Urinary bladder (tissue), 4 donors: Measurements from ENCODE around the gene ITFG1. TPM values are rescaled to one million over a fixed set of nuclear protein-coding genes. Genes with fewer than 3 reads are reported as not detected.
"Not testable (repeated sequence)": the region's sequence is repeated elsewhere in the genome, so short reads cannot be mapped to it uniquely, and the experiment has no call there.

Source experiments
- DNase-seq: peaks from one replicate; pipeline ENCODE4 v3.0.0-alpha.2; 2015; ENCODE audit errors: extremely low spot score
- H3K27ac ChIP-seq: one replicate; pipeline ENCODE4 v1.5.1; 2013; ENCODE audit warnings: low read depth, mild to moderate bottlenecking, moderate library complexity
- H3K36me3 ChIP-seq: one replicate; pipeline ENCODE4 v1.6.1; 2013; ENCODE audit warnings: mild to moderate bottlenecking, moderate library complexity; ENCODE audit not compliant: insufficient read depth
- H3K4me1 ChIP-seq: one replicate; pipeline ENCODE4 v1.6.1; 2013; ENCODE audit warnings: mild to moderate bottlenecking, moderate library complexity; ENCODE audit not compliant: insufficient read depth
- H3K4me3 ChIP-seq: one replicate; pipeline ENCODE4 v1.5.1; 2013; ENCODE audit warnings: low read depth, low read length
- WGBS: extraction: QIAGEN DNeasy Blood & Tissue Kit; methylation state at CpG from one replicate; pipeline ENCODE4 v1.1.7; 2013; 5-methylcytosine and 5-hydroxymethylcytosine counted together
- polyA plus RNA-seq: library from polyadenylated mRNA; stranded (reverse); fragments of 200-250 nt; gene quantifications from one replicate; pipeline ENCODE4 v1.2.3, GENCODE V29; 2013
- total RNA-seq: library from RNA; depleted of rRNA; stranded (reverse); fragments of >200 nt; gene quantifications from one replicate; pipeline ENCODE4 v1.2.3, GENCODE V29; 2014
- donor health status: healthy with polysubstance abuse.
- donor health status: healthy.

Gene ITFG1
- total and polyA plus RNA-seq, 2 donors, result 44.9 to 125 TPM

DNA sequence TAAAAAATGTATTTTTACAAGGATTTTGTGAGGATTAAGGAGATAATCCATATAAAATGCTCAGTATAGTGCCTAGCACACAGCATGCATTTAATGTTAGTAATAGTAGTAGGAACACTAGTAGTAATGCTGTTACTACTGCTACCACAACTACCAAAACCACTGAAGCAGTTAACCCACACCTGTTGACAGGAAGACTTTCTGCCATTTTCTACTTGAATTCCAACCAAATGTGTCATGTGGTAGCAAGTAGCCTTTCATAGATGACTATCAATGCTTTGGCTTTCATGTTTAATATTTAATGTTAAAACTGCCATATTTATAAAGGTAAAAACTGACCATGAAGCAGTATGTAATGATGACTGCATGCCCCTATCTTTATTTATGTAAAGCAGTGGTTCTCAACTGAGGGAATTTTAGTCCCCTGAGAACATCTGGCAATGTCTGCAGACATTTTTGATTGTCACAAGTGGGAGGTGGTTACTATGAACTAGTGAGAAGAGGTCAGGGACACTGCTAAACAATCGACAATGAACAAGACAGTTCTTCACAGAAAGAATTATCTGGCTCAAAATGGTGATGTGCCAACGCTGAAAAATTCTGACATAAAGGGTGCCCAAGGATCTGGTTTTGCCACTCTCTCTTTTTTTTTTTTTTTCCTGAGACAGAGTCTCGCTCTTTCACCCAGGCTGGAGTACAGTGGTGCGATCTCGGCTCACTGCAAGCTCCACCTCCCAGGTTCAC lies 89.4 kb downstream of the ITFG1 start:
- 97% methylated on average over 5 of the region's 5 CpGs for WGBS
- Histone ChIP-seq H3K4me1 (no peaks in the 10 kb centered on the region), H3K4me3 (no peak overlapping the region), H3K36me3 (no peaks in the 10 kb centered on the region), H3K27ac (no peak overlapping the region)
- DNase-seq, result no peak

DNA sequence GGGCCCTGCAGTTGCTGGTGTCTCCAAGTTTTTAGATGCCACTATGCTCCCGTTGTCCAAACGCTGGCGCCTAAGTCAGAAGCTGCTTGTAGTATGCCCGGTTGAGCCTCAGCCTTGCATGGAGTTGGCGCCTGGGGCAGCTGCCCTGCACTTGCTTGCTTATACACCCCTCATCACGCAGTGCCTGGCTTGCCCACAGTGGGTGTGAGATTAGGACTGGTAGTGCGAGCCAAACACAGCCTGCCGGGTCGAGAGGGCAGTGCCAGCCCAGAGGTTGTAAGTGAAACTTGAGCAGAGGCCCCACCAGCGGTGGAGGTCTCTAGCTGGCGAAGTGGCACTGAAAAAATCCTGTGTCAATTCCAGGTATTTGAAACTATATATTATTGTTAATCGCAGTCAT lies 90.3 kb downstream of the ITFG1 start:
- Histone ChIP-seq H3K27ac (no peak overlapping the region), H3K4me1 (no peaks in the 10 kb centered on the region), H3K4me3 (no peak overlapping the region), H3K36me3 (no peaks in the 10 kb centered on the region)
- WGBS, result 94% methylated on average over 12 of the region's 12 CpGs
- DNase-seq, result no peak

- WGBS, result 65% methylated on average over 2 of the region's 2 CpGs
- no peak for DNase-seq
- H3K27ac ChIP-seq, result no peak overlapping the region
- H3K36me3 ChIP-seq, result no peaks in the 10 kb centered on the region
- no peaks in the 10 kb centered on the region for H3K4me1 ChIP-seq
- no peak overlapping the region for H3K4me3 ChIP-seq
These were observed 94.6 kb downstream of the ITFG1 start for GRCh38 chr16:47366228-47366627.

DNA sequence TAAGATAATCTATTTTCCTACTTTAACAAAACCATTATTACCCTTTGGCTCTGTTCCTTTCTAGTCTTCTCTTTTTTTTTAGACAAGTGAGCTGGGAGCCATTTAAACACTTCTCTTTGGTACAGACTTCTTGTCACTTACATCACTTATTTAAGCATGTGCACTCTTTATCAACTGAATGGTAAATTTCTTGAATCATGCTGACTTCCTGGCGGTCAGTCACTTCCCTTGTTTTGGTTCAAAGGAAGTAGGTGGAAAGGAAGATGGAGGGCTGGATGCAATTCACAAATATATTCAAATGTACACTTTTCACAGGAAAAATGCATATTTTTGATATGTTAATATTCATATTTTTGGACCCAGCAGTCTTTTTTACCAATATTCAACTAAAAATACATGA lies 97.1 kb downstream of the ITFG1 start:
- Histone ChIP-seq H3K4me1 (no peaks in the 10 kb centered on the region), H3K36me3 (no peaks in the 10 kb centered on the region), H3K4me3 (no peak overlapping the region), H3K27ac (no peak overlapping the region)
- WGBS, result 95% methylated on average over 1 of the region's 1 CpG
- no peak for DNase-seq

GRCh38 chr16:47359478-47359877 lies 101.4 kb downstream of the ITFG1 start:
- no peak for DNase-seq
- WGBS, result 81% methylated on average over 2 of the region's 2 CpGs
- no peak overlapping the region for H3K27ac ChIP-seq
- H3K36me3 ChIP-seq, result no peaks in the 10 kb centered on the region
- no peaks in the 10 kb centered on the region for H3K4me1 ChIP-seq
- no peak overlapping the region for H3K4me3 ChIP-seq

DNA sequence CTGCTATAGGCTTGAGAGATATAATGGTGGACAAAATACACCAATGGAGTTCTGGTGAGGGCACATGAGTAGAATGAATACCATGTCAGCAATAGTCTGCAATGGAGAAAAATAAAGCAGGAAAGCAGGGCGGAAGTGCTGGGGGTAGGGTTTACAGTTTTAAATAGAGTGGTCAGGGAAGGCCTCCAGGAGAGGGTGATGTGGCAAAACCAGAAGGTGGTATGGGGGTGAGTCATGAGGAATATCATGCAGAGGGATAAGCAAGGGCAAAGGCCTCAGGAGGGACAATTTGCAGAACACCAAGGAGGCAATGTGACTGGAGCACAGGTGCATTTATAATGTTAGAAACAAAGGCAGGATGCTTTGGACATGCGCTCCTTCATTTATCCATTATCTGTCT lies 102.0 kb downstream of the ITFG1 start:
- Histone ChIP-seq H3K36me3 (no peaks in the 10 kb centered on the region), H3K4me3 (no peak overlapping the region), H3K27ac (no peak overlapping the region), H3K4me1 (no peaks in the 10 kb centered on the region)
- 94% methylated on average over 2 of the region's 2 CpGs for WGBS
- DNase-seq, result no peak

DNA sequence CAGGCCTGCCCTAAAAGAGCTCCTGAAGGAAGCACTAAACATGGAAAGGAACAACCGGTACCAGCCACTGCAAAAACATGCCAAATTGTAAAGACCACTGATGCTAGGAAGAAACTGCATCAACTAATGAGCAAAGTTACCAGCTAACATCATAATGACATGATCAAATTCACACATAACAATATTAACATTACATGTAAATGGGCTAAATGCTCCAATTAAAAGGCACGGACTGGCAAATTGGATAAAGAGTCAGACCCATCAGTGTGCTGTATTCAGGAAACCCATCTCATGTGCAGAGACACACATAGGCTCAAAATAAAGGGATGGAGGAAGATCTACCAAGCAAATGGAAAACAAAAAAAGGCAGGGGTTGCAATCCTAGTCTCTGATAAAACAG lies 111.8 kb downstream of the ITFG1 start:
- H3K4me1 ChIP-seq, DNase-seq, H3K27ac ChIP-seq, H3K36me3 ChIP-seq, H3K4me3 ChIP-seq: not testable (repeated sequence)
- 99% methylated on average over 2 of the region's 2 CpGs for WGBS

DNA sequence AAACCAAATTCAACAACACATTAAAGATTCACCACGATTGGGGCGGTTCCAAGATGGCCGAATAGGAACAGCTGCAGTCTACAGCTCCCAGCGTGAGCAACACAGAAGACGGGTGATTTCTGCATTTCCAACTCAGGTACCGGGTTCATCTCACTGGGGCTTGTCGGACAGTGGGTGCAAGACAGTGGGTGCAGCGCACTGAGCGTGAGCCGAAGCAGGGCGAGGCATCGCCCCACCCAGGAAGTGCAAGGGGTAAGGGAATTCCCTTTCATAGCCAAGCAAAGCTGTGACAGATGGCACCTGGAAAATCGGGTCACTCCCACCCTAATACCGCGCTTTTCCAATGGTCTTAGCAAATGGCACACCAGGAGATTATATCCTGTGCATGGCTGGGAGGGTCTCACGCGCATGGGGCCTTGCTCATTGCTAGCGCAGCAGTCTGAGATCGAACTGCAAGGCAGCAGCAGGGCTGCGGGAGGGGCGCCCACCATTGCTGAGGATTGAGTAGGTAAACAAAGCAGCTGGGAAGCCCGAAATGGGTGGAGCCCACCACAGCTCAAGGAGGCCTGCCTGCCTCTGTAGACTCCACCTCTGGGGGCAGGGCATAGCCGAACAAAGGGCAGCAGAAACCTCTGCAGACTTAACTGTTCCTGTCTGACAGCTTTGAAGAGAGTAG lies 113.7 kb downstream of the ITFG1 start:
- DNase-seq, H3K4me3 ChIP-seq, H3K36me3 ChIP-seq, H3K4me1 ChIP-seq, H3K27ac ChIP-seq: not testable (repeated sequence)
- WGBS, result 99% methylated on average over 23 of the region's 23 CpGs

- no peak overlapping the region for H3K27ac ChIP-seq
- WGBS, result 81% methylated on average over 2 of the region's 2 CpGs
These were observed 118.8 kb downstream of the ITFG1 start for GRCh38 chr16:47342055-47342454.

GRCh38 chr16:47330562-47330961 lies 130.3 kb downstream of the ITFG1 start:
- not testable (repeated sequence) for H3K4me1 ChIP-seq, H3K4me3 ChIP-seq, H3K36me3 ChIP-seq, H3K27ac ChIP-seq, DNase-seq
- 93% methylated on average over 3 of the region's 3 CpGs for WGBS

More at GRCh38 chr16:47342055-47342454, 118.8 kb downstream of the ITFG1 start:
- Histone ChIP-seq H3K36me3 (peaks cover 1% of the 10 kb centered on the region), H3K4me1 (no peaks in the 10 kb centered on the region), H3K4me3 (no peak overlapping the region)
- DNase-seq, result no peak

DNA sequence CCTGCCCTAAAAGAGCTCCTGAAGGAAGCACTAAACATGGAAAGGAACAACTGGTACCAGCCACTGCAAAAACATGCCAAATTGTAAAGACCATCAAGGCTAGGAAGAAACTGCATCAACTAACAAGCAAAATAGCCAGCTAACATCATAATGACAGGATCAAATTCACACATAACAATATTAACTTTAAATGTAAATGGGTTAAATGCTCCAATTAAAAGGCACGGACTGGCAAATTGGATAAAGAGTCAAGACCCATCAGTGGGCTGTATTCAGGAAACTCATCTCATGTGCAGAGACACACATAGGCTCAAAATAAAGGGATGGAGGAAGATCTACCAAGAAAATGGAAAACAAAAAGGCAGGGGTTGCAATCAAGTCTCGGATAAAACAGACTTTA lies 136.6 kb downstream of the ITFG1 start:
- H3K27ac ChIP-seq, DNase-seq, H3K36me3 ChIP-seq, H3K4me3 ChIP-seq, H3K4me1 ChIP-seq: not testable (repeated sequence)
- WGBS, result 98% methylated on average over 2 of the region's 2 CpGs

DNA sequence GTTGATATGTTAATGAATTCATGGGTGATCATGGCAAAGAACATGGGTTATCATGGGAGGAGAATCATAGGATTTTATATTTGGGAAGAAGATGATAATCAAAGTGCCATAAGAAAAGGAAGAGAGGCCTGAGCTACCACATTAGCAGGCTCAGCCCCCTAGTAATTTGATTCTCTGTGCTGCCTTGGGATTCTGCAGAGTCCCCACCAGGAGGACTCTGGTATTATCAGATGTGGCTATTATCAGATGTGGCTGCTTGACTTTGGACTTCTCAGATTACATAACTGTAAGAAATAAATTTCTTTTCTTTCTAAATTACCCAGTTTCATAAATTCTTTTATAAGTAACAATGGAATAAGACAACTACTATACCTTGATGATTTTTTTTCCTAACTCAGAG lies 137.6 kb downstream of the ITFG1 start:
- Histone ChIP-seq H3K4me1 (no peaks in the 10 kb centered on the region), H3K36me3 (no peaks in the 10 kb centered on the region), H3K27ac (no peak overlapping the region), H3K4me3 (no peak overlapping the region)
- no peak for DNase-seq

GRCh38 chr16:47320546-47321310 lies 140.1 kb downstream of the ITFG1 start:
- H3K4me3 ChIP-seq, result no peak overlapping the region
- no peak for DNase-seq
- H3K4me1 ChIP-seq, result no peaks in the 10 kb centered on the region
- H3K36me3 ChIP-seq, result no peaks in the 10 kb centered on the region
- H3K27ac ChIP-seq, result no peak overlapping the region
